Caki2 (cell line): ENCODE data around the gene STPG3. TPM values are rescaled to one million over a fixed set of nuclear protein-coding genes. Genes with fewer than 3 reads are reported as not detected.
"Not testable (repeated sequence)": the region's sequence is repeated elsewhere in the genome, so short reads cannot be mapped to it uniquely, and the experiment has no call there.

ENCODE experiments used
- DNase-seq: peaks from one replicate; pipeline ENCODE4 v3.0.0-alpha.2; 2015; ENCODE audit warnings: low read depth
- in situ Hi-C: cut with HindIII; loops from 2 replicates; pipeline ENCODE4 v1.10.0; 2016; ENCODE audit warnings: low sequenced_read_pairs, low pct_unique_long_range_greater_than_20kb, mixed read lengths
- total RNA-seq: library from RNA; depleted of rRNA; stranded (reverse); fragments of >200 nt; shearing (Covaris generic); gene quantifications from 2 replicates; pipeline ENCODE4 v1.2.3, GENCODE V29; 2014; ENCODE audit warnings: low replicate concordance

STPG3 gene
- total RNA-seq, 1 experiment from 2014 or later = not detected

DNA sequence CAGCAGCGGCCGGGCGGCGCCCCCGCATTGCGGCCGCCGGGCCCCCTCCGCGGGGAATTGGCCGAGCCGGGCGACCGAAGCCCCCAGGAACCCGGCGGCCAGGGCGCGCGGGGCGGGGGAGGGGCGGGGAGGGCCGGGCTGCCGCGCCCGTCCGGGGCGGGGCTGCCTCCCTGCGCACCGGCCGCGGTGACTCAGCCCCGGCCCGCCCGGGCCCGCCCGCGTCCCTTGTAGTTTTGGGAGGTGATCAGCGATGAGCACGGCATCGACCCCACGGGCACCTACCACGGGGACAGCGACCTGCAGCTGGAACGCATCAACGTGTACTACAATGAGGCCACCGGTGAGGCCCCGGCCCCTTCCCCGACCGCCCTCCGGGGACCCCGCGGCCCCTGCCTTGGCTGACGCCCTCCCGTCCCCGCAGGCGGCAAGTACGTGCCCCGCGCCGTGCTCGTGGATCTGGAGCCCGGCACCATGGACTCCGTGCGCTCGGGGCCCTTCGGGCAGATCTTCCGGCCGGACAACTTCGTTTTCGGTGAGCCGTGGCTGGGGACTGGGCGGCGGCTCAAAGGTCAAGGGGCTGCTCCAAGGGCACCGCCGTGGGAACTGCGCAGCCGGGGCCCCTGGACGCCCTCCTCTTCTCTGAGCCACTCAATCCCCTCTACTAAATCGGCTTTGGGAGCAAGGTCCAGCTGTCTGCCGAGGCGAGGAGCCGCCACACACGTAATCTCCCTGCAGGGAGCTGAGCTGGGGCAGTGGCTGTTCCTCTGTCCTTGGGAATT is 9.4 kb upstream of the STPG3 start:
- no peak for DNase-seq
- in situ Hi-C loops = no loop called here

- in situ Hi-C loops = no loop called here
- no peak for DNase-seq
Observed at GRCh38 chr9:137242269-137243203, 8.6 kb upstream of the STPG3 start.

- DNase-seq, in situ Hi-C loops: not testable (repeated sequence)
Observed at GRCh38 chr9:137243266-137243625, 7.8 kb upstream of the STPG3 start.

- in situ Hi-C loops = no loop called here
- no peak for DNase-seq
Observed at GRCh38 chr9:137243626-137244485, 7.2 kb upstream of the STPG3 start.

GRCh38 chr9:137244486-137245449 is 6.3 kb upstream of the STPG3 start:
- in situ Hi-C loops = no loop called here
- DNase-seq = no peak

DNA sequence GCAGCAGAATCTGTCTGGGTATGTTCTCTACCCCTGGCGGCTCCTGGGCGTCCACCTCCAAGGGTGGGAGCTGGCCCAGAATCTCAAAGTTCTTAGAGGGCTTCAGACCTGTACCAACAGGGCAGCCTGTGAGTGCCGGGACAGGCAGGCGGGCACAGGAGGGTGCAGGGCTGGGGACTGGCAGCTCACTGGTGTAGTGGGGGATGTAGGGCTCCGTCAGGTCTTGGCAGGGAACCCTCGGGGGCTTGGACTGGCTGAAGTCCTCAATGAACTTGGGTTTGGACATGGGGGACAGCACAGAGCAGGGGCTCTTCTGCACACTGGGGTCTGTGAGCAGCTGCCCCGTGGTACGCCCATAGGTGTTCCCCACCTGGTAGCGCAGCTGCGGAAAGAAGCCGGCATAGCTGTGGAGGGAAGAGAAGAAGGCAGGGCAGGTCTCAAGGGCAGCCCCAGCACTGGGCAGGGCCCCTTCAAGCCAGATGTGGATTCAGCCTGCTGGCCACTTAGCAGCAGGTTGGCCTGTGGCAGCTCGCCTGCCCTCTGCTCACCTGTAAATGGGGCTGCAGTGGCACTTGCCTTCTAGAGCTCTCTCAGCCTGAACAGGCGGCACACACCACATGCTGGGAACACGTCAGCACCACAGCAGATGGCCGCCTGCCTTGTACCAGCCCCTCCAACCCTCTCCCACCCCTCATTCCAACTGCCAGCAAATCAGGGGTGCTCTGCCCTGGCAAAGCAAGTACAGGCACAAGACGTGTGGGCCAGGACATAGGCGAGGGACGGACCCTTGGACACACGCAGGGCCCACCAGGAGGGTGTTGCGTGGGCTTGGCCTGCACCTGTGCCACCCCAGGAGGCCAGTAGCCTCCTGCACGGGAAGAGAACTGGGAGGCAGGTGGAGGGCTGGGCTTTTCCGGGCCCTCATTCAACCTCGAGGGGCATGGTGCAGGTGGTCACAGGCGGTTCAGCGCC is 5.3 kb upstream of the STPG3 start:
- no peak for DNase-seq
- in situ Hi-C loops = no loop called here

- DNase-seq = no peak
- in situ Hi-C loops = no loop called here
Observed at GRCh38 chr9:137247135-137247915, 3.8 kb upstream of the STPG3 start.

DNA sequence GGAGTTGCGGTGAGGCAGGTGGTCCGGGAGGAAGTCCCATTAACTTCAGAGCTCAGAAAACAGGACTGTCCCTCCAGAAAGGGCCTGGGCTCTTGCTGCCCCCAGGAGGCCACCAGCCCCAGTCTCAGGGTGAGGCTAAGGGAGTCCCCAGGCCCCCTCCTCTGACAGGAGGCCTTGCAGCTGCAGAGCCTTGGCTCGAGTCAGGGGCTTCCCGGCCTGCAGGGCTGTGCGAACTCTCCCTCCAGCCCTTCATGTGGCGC is 3.2 kb upstream of the STPG3 start:
- in situ Hi-C loops = no loop called here
- no peak for DNase-seq

- no peak for DNase-seq
- in situ Hi-C loops = no loop called here
Observed at GRCh38 chr9:137250329-137251193, 525 bp upstream of the STPG3 start.

DNA sequence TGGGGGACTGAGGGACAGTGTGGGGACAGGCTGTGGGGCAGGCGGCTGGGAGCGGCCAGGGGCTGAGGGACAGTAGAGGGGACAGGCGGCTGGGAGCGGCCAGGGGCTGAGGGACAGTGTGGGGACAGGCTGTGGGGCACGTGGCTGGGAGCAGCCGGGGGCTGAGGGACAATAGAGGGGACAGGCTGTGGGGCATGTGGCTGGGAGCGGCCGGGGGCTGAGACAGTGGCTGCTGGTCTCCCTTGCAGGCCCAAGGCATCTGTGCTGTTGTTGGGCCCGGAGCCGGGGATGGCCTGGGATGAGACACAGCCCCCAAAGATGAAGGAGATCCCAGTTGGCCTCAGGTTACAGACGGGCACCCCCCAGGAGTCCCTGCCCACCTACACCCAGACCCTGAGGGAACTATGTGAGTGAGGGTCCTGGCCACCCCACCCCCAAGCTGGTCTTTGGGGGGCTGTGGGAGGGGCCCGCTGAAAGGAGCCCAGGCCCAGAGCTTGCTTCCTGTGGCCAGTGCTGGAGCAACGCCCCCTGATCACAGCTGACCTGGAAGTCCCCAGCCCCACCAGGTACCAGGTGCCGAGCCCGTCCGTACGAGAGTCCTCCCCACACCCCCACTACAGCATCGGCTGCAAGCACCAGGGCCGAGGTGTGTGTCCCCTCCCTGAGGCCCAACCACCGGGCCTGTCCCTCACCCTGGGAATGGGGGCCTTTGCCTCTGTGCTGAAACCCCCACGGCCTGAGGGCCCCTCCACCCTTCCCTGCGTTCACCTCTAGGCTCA is 593 bp downstream of the STPG3 start:
- in situ Hi-C loops = no loop called here
- no peak for DNase-seq

DNA sequence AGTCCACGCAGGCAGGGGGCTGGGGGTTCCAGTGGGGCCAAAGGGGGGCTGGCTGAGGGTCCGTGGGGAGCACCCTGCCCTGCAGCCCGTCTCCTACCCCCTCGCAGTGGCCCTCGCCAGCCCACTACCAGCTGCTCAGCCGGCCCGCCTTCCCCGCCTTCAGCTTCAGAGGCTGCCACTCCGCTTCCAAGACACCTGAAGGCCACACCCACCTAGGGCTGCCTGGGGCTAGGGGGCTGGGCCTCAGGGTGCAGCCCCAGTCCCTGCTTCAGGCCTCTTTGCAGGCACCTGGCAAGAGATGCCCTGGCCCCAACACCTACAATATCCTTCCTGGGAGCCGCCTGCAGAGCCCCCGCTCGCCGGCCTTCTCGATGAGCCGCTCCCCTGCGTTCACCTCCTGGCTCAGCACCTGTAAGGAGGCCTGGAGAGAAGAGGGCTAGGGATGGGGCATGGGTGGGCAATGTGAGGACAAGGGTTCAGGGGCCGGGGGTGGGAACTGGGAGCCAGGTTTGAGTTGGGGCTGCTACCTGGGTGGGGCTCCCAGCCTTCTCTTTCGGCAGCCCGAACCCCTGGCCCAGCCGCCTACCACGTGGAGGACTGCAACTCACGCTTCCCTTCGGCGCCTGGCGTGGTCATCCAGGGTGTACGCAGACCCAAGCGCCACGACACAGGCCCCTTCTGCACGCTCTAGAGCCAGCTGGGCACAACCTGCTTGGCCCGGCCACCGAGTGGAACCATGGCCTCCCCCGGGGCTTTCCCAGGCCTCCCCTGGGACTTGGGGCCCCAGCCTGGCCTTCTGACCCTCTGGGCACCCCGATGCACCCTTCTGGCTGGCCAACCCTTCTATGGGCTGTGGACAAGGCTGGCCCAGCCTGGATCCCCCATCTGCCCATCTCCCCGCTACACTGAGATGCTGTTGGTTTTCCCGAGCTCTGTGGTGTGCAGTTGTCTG is 1.7 kb downstream of the STPG3 start:
- no peak for DNase-seq
- in situ Hi-C loops = no loop called here

- in situ Hi-C loops = no loop called here
- no peak for DNase-seq
Observed at GRCh38 chr9:137253717-137254623, 2.9 kb downstream of the STPG3 start.
